Mucosa of rectum (tissue), 2 donors: ENCODE results near the gene CENPS.
"Not testable (repeated sequence)": the region's sequence is repeated elsewhere in the genome, so short reads cannot be mapped to it uniquely, and the experiment has no call there.

ENCODE experiments used
- H3K27ac ChIP-seq, 2 donors: one replicate each; pipeline ENCODE4 v1.7.0; 2013; ENCODE audit warnings: inconsistent platforms in 2 of 2, low read depth in 2 of 2, low read length in 2 of 2
- H3K27me3 ChIP-seq, 2 donors: one replicate each; pipeline ENCODE4 v1.7.0; 2013; ENCODE audit warnings: low read length in 2 of 2; ENCODE audit not compliant: control insufficient read depth in 2 of 2, insufficient read depth in 2 of 2
- H3K36me3 ChIP-seq, 2 donors: one replicate each; pipeline ENCODE4 v1.7.0; 2013; ENCODE audit warnings: low read length in 2 of 2; ENCODE audit not compliant: control insufficient read depth in 2 of 2, insufficient read depth in 2 of 2
- H3K4me1 ChIP-seq, 2 donors: one replicate each; pipeline ENCODE4 v1.7.0; 2013; ENCODE audit warnings: low read length in 2 of 2, mild to moderate bottlenecking in 1 of 2; ENCODE audit not compliant: control insufficient read depth in 2 of 2, insufficient read depth in 2 of 2
- H3K4me3 ChIP-seq, 2 donors: one replicate each; pipeline ENCODE4 v1.7.0; 2013; ENCODE audit warnings: low read length in 2 of 2
- H3K9ac ChIP-seq, 2 donors: one replicate each; pipeline ENCODE4 v1.7.0; 2013; ENCODE audit warnings: low read length in 2 of 2, low read depth in 1 of 2, mild to moderate bottlenecking in 1 of 2
- H3K9me3 ChIP-seq, 2 donors: one replicate each; pipeline ENCODE4 v1.7.0; 2013; ENCODE audit warnings: low read length in 2 of 2; ENCODE audit not compliant: control insufficient read depth in 2 of 2
- donor health status: healthy.
- donor health status: Normal muscosa, but diverticular disease.

The CENPS gene

DNA sequence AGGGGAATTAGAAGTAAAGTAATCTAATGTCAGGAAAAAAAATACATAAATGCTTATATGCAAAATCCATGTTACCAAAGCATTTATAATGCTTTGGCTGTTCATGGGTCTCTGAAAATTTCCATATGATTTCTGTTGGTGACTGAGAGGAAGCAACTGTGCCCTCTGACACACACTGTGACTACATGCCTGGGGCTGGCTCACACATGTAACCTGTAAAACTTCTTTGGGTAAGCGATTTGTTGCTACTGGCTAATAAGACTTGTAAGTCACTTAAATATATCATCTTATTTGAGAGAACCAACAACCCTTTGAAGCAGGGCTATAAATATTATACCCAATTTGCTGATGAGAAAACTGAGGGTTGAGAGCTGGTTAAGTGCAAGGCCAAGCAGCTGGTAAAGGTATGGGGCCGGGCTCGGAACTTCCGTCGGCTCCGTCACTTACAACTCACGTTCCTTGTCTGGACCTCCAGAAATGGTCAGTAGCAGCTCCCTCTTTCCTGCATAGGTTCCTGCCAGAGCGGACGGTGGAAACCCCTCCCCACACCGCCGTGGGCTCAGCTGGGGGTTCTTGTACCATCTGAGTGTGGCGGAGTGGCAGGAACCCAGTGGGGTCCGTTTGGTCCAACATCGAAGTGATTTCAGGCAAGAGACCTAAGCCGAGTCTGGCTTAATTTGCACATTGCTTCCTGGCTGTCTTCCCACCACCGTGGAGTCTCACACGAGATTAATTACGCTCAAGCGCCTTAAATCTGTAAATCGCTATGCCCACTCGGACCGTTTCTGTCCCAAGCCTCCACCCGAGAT is 41.4 kb downstream of the CENPS start:
- Histone ChIP-seq H3K36me3 (peaks cover 15 to 16% of the 10 kb centered on the region in 2 donors), H3K27me3 (no peaks in the 10 kb centered on the region), H3K4me3 (peak overlapping the region; percentile 80 to 90), H3K27ac (peak overlapping the region; percentile 34 to 52), H3K9me3 (no peaks in the 10 kb centered on the region), H3K9ac (peak overlapping the region; percentile 74 to 81), H3K4me1 (peaks cover 20 to 24% of the 10 kb centered on the region in 2 donors)

DNA sequence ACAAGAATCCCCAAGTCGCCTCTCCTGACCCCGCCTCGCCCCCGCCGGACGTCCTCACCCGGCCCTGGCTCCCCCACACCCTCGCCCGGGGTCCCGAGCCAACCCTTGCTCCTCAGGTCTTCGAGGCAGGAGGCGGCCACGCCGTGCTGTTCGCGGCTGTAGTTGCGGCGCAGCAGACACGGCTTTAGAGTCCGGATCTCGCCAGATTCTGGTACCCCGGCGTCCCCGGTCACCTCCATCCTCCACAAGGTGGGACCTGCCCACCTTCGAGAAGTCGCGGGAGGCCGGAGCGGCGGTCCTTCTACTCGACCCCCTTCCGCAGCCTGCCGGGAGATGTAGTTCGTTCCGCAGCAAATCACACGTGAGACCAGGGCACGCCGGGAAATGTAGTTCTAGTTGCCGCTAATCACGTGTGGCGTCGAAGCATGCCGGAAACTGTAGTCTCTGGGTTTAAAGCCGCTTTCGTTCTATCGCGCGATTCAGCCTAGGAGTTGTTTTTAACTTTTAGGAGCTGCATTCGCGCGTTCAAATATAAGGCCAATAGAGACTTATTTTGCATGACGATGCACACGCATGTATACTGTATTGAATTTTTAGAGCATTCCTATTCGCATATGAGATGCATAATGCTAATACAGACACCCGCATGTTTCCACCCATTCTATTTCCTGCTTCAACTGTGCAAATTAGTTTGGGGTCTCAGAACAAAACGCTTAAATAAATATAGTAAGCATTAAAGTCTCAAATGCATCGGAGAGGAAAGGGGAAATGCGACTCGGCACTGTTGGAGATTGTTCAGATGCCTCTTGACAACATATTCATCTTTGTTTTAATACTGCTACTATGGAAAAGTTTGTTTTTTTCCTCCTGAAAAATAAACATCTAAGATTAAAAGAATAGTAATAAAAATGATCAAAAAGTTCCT is 42.2 kb downstream of the CENPS start, which contains the start of gene DFFA:
TSS of gene DFFA (minus strand) at position 310 of the 925 bp plus-strand sequence. CDS start at position 239, 71 bp downstream.
- H3K27ac ChIP-seq, result peak within 1 kb of the TSS; percentile 37 to 52
- H3K4me1 ChIP-seq, result peaks cover 20 to 24% of the 10 kb centered on the region in 2 donors

GRCh38 chr1:10473145-10473765 is 43.0 kb downstream of the CENPS start:
- Histone ChIP-seq H3K9ac (peak overlapping the region in 1 of 2 donors; percentile 57), H3K4me1 (peaks cover 20 to 24% of the 10 kb centered on the region in 2 donors), H3K9me3 (no peaks in the 10 kb centered on the region), H3K27ac (no peak overlapping the region), H3K4me3 (peak overlapping the region; percentile 80 to 90), H3K36me3 (peaks cover 7 to 11% of the 10 kb centered on the region in 2 donors), H3K27me3 (no peaks in the 10 kb centered on the region)

More for the DNA sequence above, 42.2 kb downstream of the CENPS start, which contains the start of gene DFFA:
- Histone ChIP-seq H3K4me3 (peak within 1 kb of the TSS; percentile 80 to 90), H3K9ac (peak within 1 kb of the TSS; percentile 74 to 81), H3K27me3 (no peaks in the 10 kb centered on the region), H3K9me3 (no peaks in the 10 kb centered on the region), H3K36me3 (peaks cover 12 to 17% of the 10 kb centered on the region in 2 donors)

- not testable (repeated sequence) for H3K27me3 ChIP-seq, H3K9ac ChIP-seq, H3K36me3 ChIP-seq, H3K9me3 ChIP-seq, H3K27ac ChIP-seq
- Histone ChIP-seq H3K4me1 (peaks cover 20 to 24% of the 10 kb centered on the region in 2 donors), H3K4me3 (peak overlapping the region; percentile 85 to 90)
Observed at GRCh38 chr1:10474309-10474612, 44.0 kb downstream of the CENPS start.

DNA sequence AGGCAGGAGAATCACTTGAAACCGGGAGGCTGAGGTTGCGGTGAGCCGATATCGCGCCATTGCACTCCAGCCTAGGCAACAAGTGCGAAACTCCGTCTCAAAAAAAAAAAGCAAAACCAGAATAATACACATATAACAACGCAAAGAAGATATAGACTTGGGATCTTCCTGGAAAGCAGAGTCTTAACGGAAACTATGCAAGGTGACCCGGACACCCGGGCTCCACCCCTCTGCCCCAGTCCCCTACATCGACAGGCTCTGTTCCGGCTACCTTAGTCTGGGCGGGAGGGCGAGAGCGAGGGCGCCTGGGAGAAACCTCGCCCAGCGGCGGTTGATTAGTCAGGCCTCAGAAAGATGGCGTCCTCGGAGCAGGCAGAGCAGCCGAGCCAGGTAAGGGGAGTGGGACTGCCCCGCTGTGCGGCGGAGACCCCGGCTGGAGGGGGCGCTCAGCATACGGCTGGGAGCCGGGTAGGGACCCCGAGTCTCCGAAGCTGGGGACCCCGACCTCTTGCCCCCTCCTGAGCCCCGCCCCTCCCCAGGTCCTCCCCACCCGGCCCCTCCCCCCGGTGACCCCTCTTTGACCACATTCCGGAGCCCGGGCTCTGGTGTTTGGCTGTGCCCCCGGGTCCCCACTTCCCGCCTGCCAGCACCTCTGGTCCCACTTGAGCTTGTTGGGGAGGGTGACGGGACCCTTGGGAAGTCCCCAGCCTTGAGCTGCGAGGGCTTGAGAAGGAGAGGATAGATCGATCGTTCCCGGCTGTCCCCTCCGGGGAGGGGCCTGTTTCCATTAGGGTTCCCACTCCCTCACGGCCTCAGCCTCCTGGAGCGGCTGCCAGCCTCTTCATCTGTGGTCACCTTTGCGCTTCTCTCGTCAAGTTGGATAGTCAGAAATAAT is 44.6 kb downstream of the CENPS start, which contains the start of gene PEX14:
TSS of gene PEX14 (plus strand) at position 338 of the 895 bp plus-strand sequence. CDS start at position 355, 17 bp downstream.
- peaks cover 0 to 2% of the 10 kb centered on the region in 2 donors for H3K36me3 ChIP-seq
- peak within 1 kb of the TSS; percentile 70 to 71 for H3K27ac ChIP-seq
- H3K9ac ChIP-seq, result peak within 1 kb of the TSS; percentile 72 to 80
- no peaks in the 10 kb centered on the region for H3K9me3 ChIP-seq
- peak within 1 kb of the TSS; percentile 85 to 90 for H3K4me3 ChIP-seq
- peaks cover 20 to 24% of the 10 kb centered on the region in 2 donors for H3K4me1 ChIP-seq
- H3K27me3 ChIP-seq, result no peaks in the 10 kb centered on the region

DNA sequence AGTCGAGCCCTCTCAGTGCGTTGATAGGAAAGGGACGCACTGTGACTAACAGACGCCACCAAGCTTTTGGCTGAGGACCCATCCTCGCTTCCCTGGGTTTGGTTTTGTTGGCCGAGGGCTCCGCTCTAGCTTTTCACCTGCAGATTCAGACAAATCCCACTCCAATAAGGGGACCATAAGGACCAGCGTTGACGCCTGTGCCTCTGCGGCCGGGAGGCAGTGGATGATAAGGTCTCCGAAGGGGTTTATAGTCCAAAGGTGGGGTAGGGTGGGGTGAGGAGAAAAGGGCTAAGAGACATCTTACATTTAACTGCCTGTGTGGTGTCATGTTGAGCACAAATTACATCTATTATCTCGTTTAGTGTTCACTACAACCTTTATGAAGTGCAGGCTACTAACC is 45.3 kb downstream of the CENPS start:
- Histone ChIP-seq H3K36me3 (peaks cover 0 to 2% of the 10 kb centered on the region in 2 donors), H3K27me3 (no peaks in the 10 kb centered on the region), H3K4me3 (peak overlapping the region; percentile 85 to 90), H3K9me3 (no peaks in the 10 kb centered on the region), H3K27ac (peak overlapping the region in 1 of 2 donors; percentile 70), H3K4me1 (peaks cover 20 to 24% of the 10 kb centered on the region in 2 donors), H3K9ac (peak overlapping the region; percentile 72 to 80)

DNA sequence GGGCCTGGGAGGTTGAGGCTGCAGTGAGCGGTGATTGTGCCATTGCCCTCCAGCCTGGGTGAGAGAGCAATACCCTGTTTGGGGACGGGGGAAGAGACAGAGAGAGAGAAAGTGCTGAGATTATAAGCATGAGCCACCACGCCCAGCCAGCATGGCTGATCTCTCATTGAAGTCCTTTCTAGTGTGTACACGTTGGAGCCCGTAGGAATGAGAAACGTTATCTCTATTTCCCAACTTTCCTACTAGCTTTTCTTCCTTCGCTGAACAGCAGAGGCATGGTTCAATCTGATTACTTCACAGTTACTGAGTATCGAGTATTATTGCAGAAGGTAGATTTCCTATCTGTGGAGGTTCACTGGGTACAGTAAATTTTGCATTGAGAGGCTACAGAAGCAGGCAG is 49.1 kb downstream of the CENPS start:
- H3K36me3 ChIP-seq, result peaks cover 0 to 2% of the 10 kb centered on the region in 2 donors
- no peak overlapping the region for H3K9ac ChIP-seq
- H3K4me1 ChIP-seq, result peaks cover 10 to 11% of the 10 kb centered on the region in 2 donors
- H3K4me3 ChIP-seq, result no peak overlapping the region
- no peaks in the 10 kb centered on the region for H3K27me3 ChIP-seq
- H3K27ac ChIP-seq, result no peak overlapping the region
- H3K9me3 ChIP-seq, result no peaks in the 10 kb centered on the region

DNA sequence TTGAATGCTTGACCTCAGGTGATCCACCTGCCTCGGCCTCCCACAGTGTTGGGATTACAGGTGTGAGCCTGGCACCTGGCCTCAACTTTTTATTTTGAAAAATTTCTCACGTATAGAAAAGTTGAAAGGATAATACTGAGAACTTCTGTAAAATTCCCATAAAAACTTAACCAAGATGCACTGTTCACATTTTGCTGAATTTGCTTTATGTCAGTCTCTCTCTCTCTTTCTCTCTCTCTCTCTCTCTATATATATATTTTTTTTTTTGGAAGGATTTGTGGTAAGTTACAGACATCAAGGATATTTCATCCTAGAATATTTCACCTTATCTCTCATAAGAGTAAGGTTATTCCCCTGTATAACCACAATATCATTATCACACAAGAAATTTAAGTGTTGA is 50.4 kb downstream of the CENPS start:
- no peak overlapping the region for H3K9ac ChIP-seq
- H3K27ac ChIP-seq, result no peak overlapping the region
- peaks cover 0 to 2% of the 10 kb centered on the region in 2 donors for H3K36me3 ChIP-seq
- peaks cover 7 to 8% of the 10 kb centered on the region in 2 donors for H3K4me1 ChIP-seq
- H3K9me3 ChIP-seq, result no peaks in the 10 kb centered on the region
- no peak overlapping the region for H3K4me3 ChIP-seq
- no peaks in the 10 kb centered on the region for H3K27me3 ChIP-seq

DNA sequence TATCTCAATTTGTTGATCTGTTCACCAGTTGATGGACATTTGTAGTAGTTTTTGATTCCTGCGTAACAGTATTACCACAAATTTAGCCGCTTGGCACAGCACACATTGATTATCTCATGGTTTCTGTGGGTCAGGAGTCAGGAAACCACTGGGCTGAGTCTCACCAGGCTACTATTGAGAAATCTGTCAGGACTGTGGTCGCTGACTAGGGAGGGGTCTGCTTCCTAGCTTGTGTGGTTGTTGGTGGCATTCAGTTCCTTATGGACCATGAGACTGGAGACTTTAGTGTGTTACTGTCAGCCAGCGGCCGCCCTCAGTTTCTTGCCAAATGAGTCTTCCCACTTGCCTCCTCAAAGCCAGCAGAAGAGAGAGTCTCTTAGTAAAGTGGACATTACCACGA is 54.3 kb downstream of the CENPS start:
- peaks cover 0 to 3% of the 10 kb centered on the region in 2 donors for H3K4me1 ChIP-seq
- no peak overlapping the region for H3K9ac ChIP-seq
- no peak overlapping the region for H3K27ac ChIP-seq
- peaks cover 0 to 3% of the 10 kb centered on the region in 2 donors for H3K36me3 ChIP-seq
- no peaks in the 10 kb centered on the region for H3K27me3 ChIP-seq
- no peaks in the 10 kb centered on the region for H3K9me3 ChIP-seq
- H3K4me3 ChIP-seq, result no peak overlapping the region
